Occipital lobe (tissue), 2 donors: Measurements from ENCODE around the gene VGLL3. TPM values are rescaled to one million over a fixed set of nuclear protein-coding genes. Genes with fewer than 3 reads are reported as not detected.
"Not testable (repeated sequence)": the region's sequence is repeated elsewhere in the genome, so short reads cannot be mapped to it uniquely, and the experiment has no call there.

Source experiments
- DNase-seq: peaks from one replicate; lab custom pipeline; 2025; lab: John Stamatoyannopoulos, UW
- total RNA-seq: library from RNA; depleted of rRNA; stranded (reverse); fragments of >200 nt; gene quantifications from one replicate; pipeline ENCODE4 v1.2.3, GENCODE V29; 2014

Gene VGLL3
- total RNA-seq, 1 donor from 2014 or later = 1.7 TPM

- DNase-seq = no peak
Observed at GRCh38 chr3:86990012-86990733, 776 bp downstream of the VGLL3 start.

- no peak for DNase-seq
Observed at GRCh38 chr3:86989611-86990010, 1.3 kb downstream of the VGLL3 start.

GRCh38 chr3:86989006-86989405 is 1.9 kb downstream of the VGLL3 start:
- no peak for DNase-seq

- no peak for DNase-seq
Observed at GRCh38 chr3:86988235-86988634, 2.7 kb downstream of the VGLL3 start.

- no peak for DNase-seq
Observed at GRCh38 chr3:86987421-86987715, 3.6 kb downstream of the VGLL3 start.

- no peak for DNase-seq
Observed at GRCh38 chr3:86986671-86987420, 4.1 kb downstream of the VGLL3 start.

GRCh38 chr3:86985181-86985826 is 5.6 kb downstream of the VGLL3 start:
- DNase-seq = no peak

- no peak for DNase-seq
Observed at GRCh38 chr3:86984271-86984670, 6.7 kb downstream of the VGLL3 start.

GRCh38 chr3:86982883-86983282 is 8.1 kb downstream of the VGLL3 start:
- DNase-seq = no peak

- no peak for DNase-seq
Observed at GRCh38 chr3:86978111-86978551, 12.8 kb downstream of the VGLL3 start.

GRCh38 chr3:86976219-86976618 is 14.7 kb downstream of the VGLL3 start:
- DNase-seq = no peak

GRCh38 chr3:86974177-86974576 is 16.8 kb downstream of the VGLL3 start:
- DNase-seq = not testable (repeated sequence)

- no peak for DNase-seq
Observed at GRCh38 chr3:86973440-86973839, 17.5 kb downstream of the VGLL3 start.

GRCh38 chr3:86969500-86970189 is 21.3 kb downstream of the VGLL3 start:
- no peak for DNase-seq

GRCh38 chr3:86968244-86968932 is 22.6 kb downstream of the VGLL3 start:
- DNase-seq = no peak

- DNase-seq = no peak
Observed at GRCh38 chr3:86967062-86967461, 23.9 kb downstream of the VGLL3 start.

- DNase-seq = no peak
Observed at GRCh38 chr3:86965166-86965565, 25.8 kb downstream of the VGLL3 start.

- DNase-seq = no peak
Observed at GRCh38 chr3:86963611-86964010, 27.3 kb downstream of the VGLL3 start.

- no peak for DNase-seq
Observed at GRCh38 chr3:86961297-86961696, 29.7 kb downstream of the VGLL3 start.

- DNase-seq = no peak
Observed at GRCh38 chr3:86960550-86960949, 30.4 kb downstream of the VGLL3 start.

- no peak for DNase-seq
Observed at GRCh38 chr3:86958534-86958933, 32.4 kb downstream of the VGLL3 start.
